SW480 (cell line): ENCODE measurements around the gene GATB.
"Not testable (repeated sequence)": the region's sequence is repeated elsewhere in the genome, so short reads cannot be mapped to it uniquely, and the experiment has no call there.

Experiments
- DNase-seq: peaks from one replicate; pipeline ENCODE4 v3.0.0-alpha.2; 2016; ENCODE audit warnings: low spot score

Gene GATB

GRCh38 chr4:151784706-151785105, 23.9 kb upstream of the GATB start:
- DNase-seq: no peak

DNA sequence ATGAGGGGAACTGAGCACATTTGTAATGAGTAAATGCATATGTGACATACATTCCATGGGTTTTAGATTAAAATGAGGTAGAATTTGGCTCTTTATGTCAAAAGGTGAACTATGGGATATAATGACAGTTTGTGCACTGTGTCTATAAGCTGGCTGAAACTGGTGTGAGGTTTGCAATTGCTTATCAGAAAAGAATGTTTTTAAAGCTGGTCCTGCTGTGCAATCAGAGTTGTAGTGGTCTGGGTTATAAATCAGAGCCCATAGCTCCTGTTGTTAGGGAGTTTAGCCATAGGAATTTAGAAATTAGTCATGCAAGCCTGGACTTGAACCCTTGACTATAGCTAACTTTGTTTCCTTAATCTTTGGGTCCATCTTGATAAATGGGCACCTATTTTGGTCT, 23.1 kb upstream of the GATB start:
- DNase-seq: no peak

- no peak for DNase-seq
Observed at GRCh38 chr4:151782296-151782695, 21.5 kb upstream of the GATB start.

DNA sequence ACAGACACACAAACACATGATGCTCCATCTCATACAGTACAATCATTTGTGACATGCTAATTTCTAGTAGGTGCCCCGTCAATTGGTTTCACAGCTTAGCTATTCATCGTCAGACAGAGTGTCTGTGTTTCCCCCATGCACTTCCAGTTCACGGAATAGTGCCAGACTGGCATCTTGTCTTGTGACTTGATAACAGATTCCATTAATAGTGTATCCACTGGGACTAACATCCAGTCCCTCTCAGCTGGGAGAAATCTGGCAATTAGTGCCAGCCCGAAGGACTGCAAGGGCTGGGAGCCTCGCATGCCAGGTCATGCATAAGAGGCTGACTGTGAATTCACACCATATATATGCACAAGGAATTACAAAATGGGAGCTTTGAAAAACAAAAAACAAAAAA, 20.2 kb upstream of the GATB start:
- DNase-seq: no peak

DNA sequence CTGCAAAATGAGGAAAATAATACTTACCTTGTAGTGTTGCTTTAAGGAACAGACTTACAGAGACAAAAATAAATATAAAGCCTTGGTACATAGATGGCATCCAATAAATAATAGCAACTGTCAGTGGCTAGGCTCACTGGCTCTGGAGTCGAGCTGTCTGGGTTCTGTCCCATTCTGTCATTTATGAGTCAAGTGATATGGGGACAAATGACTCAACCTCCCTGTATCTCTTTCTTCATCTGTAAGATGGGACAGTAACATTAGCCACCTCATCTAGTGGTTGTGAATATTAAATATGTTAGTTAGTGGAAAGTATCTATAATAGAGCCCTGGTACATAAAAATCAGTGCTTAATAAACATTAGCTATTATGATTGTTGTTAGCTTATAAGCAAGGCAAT, 16.7 kb upstream of the GATB start:
- no peak for DNase-seq

DNA sequence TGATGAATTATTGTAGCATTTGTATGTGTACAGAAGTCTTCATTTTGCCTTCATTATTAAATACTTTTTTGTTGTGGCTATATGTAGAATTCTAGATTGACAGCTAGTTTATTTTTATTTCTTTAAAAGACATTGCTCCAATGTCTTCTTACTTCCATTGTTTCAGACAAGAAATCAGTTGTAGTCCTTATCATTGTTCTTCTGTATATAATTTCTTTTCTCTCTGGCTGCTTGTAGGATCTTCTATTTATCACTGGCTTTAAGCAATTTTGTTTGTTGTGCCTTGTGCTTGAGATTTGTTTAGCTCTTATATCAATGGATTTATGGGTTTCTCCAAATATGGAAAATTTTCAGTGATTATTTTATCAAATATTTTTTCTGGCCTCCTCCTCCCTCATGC, 13.5 kb upstream of the GATB start:
- DNase-seq: no peak

GRCh38 chr4:151772274-151772673, 11.5 kb upstream of the GATB start:
- no peak for DNase-seq

- no peak for DNase-seq
Observed at GRCh38 chr4:151771664-151772063, 10.9 kb upstream of the GATB start.

DNA sequence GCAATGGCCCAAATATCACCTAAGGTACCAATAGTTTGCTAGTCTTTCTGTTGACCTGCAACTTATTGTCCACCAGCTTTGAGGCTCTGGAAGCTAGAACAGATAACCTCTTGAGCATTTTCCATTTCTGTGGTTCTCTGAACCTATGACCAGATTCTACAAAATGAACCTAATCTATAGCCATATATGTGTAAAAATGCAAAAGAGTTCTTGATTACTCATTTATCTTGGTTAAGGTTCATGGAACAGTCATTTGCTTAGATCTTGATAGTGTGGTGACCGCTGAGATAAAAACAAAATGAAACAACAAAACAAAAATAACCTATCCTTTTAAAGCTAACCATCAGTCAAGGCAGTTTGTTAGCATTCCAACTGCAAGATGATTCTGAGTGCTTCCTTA, 9.3 kb upstream of the GATB start:
- DNase-seq: no peak

DNA sequence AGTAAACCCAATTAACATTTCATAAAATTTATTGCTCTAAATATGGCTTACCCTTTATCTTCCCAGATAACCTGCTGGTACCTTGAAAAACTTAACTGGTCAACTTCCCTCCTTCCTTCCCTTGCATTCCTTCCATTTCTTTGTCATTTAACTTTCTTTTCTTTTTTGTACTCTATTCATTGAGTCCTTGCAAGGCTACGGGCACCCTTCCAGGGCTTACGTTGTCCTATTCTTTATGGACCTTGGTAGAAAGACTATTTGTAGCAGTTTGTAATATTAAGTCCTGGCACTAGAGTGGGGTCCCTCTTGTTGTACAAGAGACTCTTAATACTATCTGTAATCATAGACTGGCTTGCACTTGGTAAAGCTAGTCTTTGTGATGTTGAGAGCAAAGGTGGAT, 8.0 kb upstream of the GATB start:
- no peak for DNase-seq

- DNase-seq: no peak
Observed at GRCh38 chr4:151766691-151767090, 5.9 kb upstream of the GATB start.

- peak; percentile 1 for DNase-seq
Observed at GRCh38 chr4:151760002-151760401, 805 bp downstream of the GATB start.

DNA sequence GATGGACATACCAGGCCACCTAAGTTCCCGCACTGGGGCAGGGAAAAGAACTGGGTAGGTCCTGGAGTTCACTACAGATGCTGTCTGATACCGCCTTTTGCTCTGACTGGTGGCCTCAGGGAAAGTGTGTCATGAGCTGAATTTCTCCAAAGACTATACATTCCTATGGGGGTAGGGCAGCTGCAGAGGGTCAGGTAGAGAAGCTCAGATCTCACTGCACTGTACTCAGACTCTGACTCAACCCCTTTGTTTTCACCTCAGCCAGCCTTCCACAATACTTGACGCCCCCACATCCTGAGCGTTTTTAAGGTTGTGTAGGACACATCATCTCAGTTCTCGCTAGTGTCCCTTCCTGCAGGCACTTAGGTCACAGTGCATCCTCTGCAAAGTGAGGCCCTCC, 7.8 kb downstream of the GATB start:
- DNase-seq: no peak

- no peak for DNase-seq
Observed at GRCh38 chr4:151750156-151750555, 10.7 kb downstream of the GATB start.

- DNase-seq: no peak
Observed at GRCh38 chr4:151745481-151746231, 15.2 kb downstream of the GATB start.

DNA sequence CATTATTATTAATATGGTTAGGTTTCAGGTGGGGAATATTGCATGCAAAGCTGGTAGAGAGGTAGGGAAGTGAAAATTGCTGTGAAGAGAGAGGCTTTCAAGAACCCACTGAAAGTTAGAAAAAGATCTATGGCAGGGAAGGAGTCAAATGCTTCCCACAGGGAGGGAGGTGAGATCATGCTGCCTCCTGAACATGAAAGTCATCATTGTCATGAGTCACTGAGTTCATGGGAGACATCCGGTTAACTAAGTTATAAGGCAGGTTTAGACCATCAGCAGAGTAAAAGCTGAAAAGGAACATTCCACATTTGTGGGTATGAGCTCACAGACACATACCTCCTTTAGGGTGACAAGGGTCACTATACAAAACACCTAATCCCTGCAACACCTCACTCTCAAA, 16.2 kb downstream of the GATB start:
- peak; percentile 91 for DNase-seq

DNA sequence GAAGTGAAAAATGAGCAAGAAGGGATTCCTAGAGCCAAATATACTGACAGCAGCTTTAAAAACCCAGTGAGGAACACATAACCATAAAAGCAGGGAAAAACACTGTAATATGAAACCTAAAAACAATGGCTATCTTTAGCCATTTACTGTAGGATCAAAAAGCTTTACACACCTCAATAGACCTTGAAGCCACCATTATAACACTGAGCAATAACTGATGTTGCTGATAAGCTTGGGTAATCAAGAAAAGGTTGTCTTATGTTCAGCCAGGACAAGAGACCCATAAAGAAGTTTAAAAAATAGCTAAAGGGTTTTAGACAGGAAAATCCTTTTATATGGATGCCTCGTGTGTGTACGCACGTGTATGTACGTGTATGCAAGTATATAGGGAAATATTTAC, 16.9 kb downstream of the GATB start:
- no peak for DNase-seq

GRCh38 chr4:151743128-151743854, 17.5 kb downstream of the GATB start:
- DNase-seq: no peak

GRCh38 chr4:151738720-151739517, 21.9 kb downstream of the GATB start:
- no peak for DNase-seq

DNA sequence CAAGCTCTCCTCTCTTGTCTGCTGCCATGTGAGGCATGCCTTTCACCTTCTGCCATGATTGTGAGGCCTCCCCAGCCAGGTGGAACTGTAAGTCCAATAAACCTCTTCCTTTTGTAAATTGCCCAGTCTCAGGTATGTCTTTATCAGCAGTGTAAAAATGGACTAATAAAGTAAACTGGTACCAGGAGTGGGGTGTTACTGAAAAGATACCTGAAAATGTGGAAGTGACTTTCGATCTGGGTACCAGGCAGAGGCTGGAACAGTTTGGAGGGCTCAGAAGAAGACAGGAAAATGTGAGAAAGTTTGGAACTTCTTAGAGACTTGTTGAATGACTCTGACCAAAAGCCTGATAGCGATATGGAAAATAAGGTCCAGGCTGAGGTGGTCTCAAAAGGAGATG, 24.0 kb downstream of the GATB start:
- not testable (repeated sequence) for DNase-seq

- DNase-seq: no peak
Observed at GRCh38 chr4:151736361-151736760, 24.4 kb downstream of the GATB start.

DNA sequence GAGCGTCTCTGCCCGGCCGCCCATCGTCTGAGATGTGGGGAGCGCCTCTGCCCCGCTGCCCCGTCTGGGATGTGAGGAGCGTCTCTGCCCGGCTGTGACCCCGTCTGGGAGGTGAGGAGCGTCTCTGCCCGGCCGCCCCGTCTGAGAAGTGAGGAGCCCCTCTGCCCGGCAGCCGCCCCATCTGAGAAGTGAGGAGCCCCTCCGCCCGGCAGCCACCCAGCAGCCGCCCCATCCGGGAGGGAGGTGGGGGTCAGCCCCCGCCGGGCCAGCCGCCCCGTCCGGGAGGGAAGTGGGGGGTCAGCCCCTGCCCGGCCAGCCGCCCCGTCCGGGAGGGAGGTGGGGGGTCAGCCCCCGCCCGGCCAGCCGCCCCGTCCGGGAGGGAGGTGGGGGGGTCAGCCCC, 29.1 kb downstream of the GATB start:
- DNase-seq: not testable (repeated sequence)
